HG02884 (cell line): ENCODE results near the gene ANKUB1.

Experiments used
- ATAC-seq: cut with Tn5 transposase; IDR thresholded peaks from one replicate; pipeline ENCODE4 v1.9.1; 2021; ENCODE audit warnings: mild to moderate bottlenecking, moderate library complexity; ENCODE audit not compliant: unreplicated experiment

Gene ANKUB1

DNA sequence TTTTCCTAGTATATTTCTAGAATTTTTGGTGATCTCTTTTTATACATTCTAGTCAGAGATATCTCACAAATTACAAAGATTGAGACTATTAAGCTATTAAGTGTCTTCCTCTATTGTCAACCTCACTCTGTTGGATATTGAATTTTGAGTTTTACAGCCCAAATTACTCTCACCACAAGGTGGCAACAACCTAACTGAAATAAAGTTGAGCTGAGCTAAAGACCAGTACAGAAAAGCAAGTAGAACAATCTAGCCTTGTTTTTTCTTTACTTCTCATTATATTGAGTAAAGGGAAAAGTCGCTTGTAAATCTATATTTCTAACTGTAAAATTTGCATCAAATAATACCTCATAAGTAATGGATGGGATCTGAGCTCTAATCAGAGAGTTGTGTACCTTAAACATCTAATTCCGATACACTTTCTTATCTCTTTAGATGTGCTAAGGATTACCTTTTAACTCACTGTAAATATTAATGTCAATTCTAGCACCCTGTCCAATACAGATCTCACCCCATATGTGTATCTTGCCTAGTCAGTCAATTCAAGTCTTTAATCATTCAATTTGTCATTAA lies 26.5 kb downstream of the ANKUB1 start:
- no peak for ATAC-seq

- ATAC-seq: no peak
These were observed 28.1 kb downstream of the ANKUB1 start for GRCh38 chr3:149764302-149764701.

- no peak for ATAC-seq
These were observed 28.7 kb downstream of the ANKUB1 start for GRCh38 chr3:149763565-149764195.

- no peak for ATAC-seq
These were observed 38.6 kb downstream of the ANKUB1 start for GRCh38 chr3:149753717-149754116.

DNA sequence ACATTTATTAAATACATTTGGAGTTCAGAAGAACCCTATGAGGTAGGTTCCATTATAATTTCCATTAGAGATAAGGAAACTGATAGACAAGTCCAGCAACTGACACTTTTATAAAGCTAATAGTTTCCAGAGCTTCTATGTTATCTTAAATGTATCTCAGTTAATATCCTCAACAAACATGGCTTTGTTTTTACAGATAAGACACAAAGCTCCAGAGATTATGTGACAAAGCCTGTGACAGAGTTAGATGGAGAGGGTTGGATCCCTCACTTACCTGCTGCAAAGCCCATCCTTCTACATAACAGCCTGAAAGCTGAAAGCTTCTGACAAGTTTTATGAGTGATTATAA lies 39.6 kb downstream of the ANKUB1 start:
- peak; percentile 12 for ATAC-seq

GRCh38 chr3:149752051-149752787 lies 40.1 kb downstream of the ANKUB1 start, which contains the start of gene COMMD2:
TSS of gene COMMD2 (minus strand) at chr3:149752489. CDS start at chr3:149752444, 45 bp downstream.
- peak; percentile 98 for ATAC-seq

GRCh38 chr3:149751551-149751950 lies 40.8 kb downstream of the ANKUB1 start:
- no peak for ATAC-seq

GRCh38 chr3:149744606-149745005 lies 47.7 kb downstream of the ANKUB1 start:
- ATAC-seq: no peak

DNA sequence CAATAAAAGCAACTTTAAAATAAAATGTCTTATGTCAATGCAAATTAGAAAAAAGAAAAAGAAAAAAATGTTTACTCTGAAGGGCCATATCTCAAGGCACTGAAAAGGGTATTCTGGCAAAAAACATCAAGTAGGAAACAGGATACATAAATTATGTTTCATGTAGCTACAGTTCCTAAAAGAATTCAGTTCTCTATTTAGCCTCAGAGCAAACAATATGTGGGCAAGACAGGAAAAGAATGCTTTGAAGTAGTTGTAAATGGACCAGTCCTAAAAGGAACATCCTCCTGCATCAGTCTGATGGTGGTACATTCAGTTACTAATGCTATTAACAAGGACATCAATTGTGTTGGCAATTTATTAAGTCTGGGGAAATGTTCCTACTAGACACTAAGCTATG lies 48.2 kb downstream of the ANKUB1 start:
- no peak for ATAC-seq

DNA sequence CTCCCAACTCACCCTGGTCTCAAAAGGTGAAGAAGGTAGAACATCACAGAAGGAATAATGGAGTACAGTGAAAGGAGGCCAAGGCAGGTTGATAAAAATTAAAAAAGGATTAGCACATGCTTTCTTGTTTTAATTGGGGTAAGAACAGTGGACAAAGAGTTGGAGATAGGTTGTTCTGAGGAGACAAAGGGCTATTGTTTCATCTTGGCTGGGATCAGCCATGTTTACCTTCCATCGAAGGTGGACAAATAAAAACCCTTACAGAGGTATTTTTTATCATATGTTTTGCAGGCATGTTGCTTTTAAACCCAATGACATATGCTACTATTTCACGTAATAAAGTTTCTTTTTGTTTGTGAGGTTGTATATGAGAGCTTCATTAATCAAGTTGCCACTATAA lies 53.0 kb downstream of the ANKUB1 start:
- ATAC-seq: no peak

DNA sequence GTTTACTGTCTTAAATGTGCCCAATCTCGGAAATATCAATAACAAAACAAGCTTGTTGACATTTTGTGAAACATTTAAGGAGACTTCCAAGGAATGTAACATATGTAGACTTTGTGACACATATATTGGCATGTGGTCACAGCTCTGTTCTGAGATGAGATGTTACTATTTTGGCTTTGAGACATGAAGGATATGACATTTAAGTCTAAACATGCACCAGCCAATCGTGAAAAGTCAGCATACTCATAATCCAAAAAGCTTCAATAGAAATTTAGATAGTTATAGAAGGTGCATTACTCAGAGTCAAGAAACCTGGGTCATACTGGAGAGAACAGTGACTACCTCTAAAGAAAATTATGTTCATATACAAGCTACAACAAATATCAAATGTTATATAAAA lies 53.5 kb downstream of the ANKUB1 start:
- ATAC-seq: no peak

DNA sequence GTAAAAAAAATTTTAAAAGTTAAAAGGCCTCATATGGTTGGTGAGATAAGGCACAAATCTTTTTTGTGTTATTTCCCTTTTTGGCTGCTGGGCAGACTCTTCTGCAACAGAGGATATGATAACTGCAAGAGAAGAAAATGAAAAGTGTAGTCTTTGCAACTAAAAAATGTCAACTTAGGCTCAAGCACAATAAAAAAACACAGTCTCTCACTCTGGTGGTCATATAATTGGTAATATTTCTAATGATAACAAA lies 55.5 kb downstream of the ANKUB1 start:
- no peak for ATAC-seq

DNA sequence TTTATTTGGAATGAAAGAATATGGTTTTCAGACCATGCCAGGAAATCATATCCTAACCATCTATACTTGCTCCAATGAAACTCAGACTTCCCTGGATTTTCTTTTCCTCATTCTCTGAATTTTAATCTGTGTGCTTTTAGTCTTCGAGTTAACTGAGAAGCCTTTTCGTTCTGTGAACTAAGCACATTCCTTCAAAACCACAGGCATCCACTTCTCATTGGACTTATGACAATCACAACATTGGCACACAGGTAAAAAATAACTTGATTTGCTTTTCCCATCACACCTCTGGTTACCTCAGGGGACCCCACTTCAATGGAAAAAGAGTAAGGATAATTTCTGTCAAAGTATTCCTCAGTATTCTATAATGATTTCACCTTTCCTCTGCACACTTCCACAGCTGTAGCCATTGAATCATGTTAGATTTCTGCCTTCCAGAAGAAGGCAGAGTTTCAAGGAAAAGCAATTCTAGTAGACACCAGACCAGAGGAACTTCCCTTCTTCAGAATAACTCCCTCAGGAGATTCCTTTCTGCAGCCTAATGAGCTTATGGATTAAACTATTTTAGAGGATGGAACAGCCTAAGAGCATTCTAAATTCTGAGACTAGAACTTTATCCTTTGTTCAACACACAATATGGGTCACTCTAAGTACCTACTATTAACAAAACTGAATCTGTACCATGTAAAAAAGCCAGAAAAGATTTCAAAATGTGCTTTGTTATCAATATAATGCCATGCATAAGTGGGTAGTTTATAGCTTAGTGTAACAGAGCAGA lies 56.0 kb downstream of the ANKUB1 start:
- no peak for ATAC-seq

- ATAC-seq: no peak
These were observed 60.1 kb downstream of the ANKUB1 start for GRCh38 chr3:149732234-149732633.

GRCh38 chr3:149727656-149728055 lies 64.7 kb downstream of the ANKUB1 start:
- ATAC-seq: no peak

- ATAC-seq: peak; percentile 90
These were observed 65.5 kb downstream of the ANKUB1 start for GRCh38 chr3:149726716-149727407.

DNA sequence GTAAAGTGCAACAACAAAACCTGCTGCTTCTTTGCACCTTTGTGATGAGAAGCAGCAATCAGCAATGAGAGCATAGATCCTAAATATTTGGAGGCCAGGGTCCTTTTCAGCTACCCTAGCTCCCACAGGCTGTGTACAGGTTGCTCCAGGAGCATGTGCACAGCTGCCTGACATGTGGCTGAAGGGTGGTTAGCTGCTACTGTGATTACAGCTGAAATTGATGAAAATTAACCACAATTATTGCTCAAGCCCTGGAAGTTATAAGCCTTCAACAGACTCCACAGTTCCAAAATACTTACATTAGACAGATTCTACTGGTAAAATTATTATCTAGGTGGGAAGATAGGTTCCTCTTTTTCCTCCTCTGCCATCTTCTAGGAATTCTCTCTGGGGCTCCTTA lies 68.6 kb downstream of the ANKUB1 start:
- ATAC-seq: no peak

DNA sequence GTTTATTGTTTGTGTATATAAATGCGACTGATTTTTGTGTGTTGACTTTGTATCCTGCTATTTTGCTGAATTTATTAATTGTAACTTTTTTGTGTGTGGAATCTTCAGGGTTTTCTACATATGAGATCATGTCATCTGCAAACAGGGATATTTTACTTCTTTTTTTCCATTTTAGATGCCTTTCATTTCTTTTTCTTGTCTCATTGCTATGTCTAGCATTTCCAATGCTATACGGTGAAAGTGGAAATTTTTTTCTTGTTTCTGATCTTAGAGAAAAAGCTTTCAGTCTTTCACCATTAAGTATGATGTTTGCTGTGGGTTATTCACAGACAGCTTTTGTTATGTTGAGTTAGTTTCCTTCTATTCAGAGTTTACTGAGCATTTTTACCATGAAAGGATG lies 71.4 kb downstream of the ANKUB1 start:
- no peak for ATAC-seq

DNA sequence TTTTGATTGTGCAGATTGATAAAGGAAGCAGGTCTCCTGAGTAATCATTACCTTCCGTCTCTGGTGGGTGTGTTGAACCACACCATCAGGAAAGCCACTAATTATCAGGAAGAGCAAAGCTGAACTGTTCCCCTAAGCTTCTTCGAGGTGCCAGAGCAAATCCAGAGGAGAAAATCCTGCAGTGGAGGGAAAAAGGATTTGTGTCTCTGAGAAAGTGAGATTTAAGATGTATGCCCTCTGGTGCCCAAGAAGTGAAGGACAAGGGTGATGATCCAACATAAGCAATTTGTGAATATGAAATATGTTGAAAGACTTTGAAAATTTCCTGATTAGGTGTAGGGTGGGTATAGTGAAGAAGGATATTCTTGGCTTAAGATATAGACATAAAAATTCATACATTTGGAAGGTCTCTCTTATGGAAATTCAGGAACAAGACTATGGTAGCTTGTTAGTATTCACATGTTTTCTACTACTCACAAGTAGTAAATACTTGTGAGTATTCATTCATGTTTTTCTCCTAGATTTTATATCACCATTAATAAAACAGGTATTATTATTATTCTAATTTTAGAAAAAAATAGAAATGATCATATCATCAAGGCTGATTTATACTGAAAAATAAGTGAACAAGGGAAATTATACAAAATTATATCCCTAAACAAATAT lies 74.8 kb downstream of the ANKUB1 start:
- no peak for ATAC-seq

DNA sequence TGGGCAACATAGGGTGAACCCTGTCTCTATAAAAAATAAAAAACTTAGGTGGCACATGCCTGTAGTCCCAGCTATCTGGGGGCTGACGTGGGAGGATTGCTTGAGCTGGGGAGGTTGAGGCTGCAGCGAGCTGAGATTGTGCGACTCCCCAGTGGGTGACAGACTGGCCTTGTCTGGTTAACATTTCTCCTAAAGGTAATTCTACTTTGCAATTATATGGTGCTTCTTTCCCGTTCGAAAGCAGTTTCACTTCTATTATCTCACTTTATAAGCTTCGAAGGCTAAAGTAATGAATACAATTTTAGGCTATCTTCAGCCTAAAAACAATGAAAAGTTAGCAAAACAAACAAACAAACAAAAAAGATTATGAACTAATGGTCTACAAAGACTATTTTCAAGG lies 75.4 kb downstream of the ANKUB1 start:
- no peak for ATAC-seq

GRCh38 chr3:149715247-149715646 lies 77.1 kb downstream of the ANKUB1 start:
- no peak for ATAC-seq
